ENCODE results near the gene LIX1L. TPM values are rescaled to one million over a fixed set of nuclear protein-coding genes. Genes with fewer than 3 reads are reported as not detected.

LIX1L gene
- polyA plus RNA-seq, 2 of the 4 experiments (the other 2 are of a cell fraction) = 10.5 to 35.8 TPM

GRCh38 chr1:145949219-145949618, 8.6 kb downstream of the LIX1L start:
- Histone ChIP-seq H3K9me3 (no peaks in the 10 kb centered on the region), H3K27ac (no peak overlapping the region), H3K4me2 (no peak overlapping the region), H3K4me1 (no peaks in the 10 kb centered on the region), H3K4me3 (no peak overlapping the region)
- no peak for DNase-seq (ENCODE audit: low read depth in 1 of 2, low spot score in 1 of 2)
- no peak for TF ChIP-seq RNF2 (IDR thresholded peaks at IDR 0.05; ENCODE audit: borderline replicate concordance, low read depth)
- no peak for TF ChIP-seq TFCP2L1 (CRISPR knock-in tag; IDR thresholded peaks at IDR 0.05)
- TF ChIP-seq HEYL (CRISPR knock-in tag; IDR thresholded peaks at IDR 0.05) = no peak
- TF ChIP-seq HDAC2 (IDR thresholded peaks at IDR 0.05) = no peak
- TF ChIP-seq, protein P1, sequence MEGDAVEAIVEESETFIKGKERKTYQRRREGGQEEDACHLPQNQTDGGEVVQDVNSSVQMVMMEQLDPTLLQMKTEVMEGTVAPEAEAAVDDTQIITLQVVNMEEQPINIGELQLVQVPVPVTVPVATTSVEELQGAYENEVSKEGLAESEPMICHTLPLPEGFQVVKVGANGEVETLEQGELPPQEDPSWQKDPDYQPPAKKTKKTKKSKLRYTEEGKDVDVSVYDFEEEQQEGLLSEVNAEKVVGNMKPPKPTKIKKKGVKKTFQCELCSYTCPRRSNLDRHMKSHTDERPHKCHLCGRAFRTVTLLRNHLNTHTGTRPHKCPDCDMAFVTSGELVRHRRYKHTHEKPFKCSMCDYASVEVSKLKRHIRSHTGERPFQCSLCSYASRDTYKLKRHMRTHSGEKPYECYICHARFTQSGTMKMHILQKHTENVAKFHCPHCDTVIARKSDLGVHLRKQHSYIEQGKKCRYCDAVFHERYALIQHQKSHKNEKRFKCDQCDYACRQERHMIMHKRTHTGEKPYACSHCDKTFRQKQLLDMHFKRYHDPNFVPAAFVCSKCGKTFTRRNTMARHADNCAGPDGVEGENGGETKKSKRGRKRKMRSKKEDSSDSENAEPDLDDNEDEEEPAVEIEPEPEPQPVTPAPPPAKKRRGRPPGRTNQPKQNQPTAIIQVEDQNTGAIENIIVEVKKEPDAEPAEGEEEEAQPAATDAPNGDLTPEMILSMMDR (IDR thresholded peaks at IDR 0.05) = no peak
- no peak for TF ChIP-seq NPAS2 (CRISPR knock-in tag; IDR thresholded peaks at IDR 0.05; ENCODE audit: borderline replicate concordance)
- TF ChIP-seq FOXS1 (CRISPR knock-in tag; IDR thresholded peaks at IDR 0.05) = no peak
- TF ChIP-seq PHF8 (IDR thresholded peaks at IDR 0.05; ENCODE audit: borderline replicate concordance, low read depth) = no peak
- no peak for TF ChIP-seq BHLHE40 (IDR thresholded peaks at IDR 0.05; ENCODE audit: low read depth, low read length)
- no peak for TF ChIP-seq ESRRA (IDR thresholded peaks at IDR 0.05; ENCODE audit: borderline replicate concordance, low read length)
- no peak for TF ChIP-seq ZSCAN20 (CRISPR knock-in tag; IDR thresholded peaks at IDR 0.05)
- no peak for TF ChIP-seq CBX2 (IDR thresholded peaks at IDR 0.05; ENCODE audit: borderline replicate concordance, low read depth)
- no peak for TF ChIP-seq SMC3 (IDR thresholded peaks at IDR 0.05)
- no peak for ATAC-seq
- ChIA-PET CTCF (interaction anchor here (0.9 to 2.6 kb wide), 6 partner anchors 29 to 103 kb away, joined by 3 to 9 read pairs (median 4); no protein-coding TSS in a partner anchor), POLR2A (interaction anchor here (0.6 kb wide), 1 partner anchor 42 kb away, joined by 3 read pairs; no protein-coding TSS in a partner anchor)
- FAIRE-seq = no peak
- WGBS (ENCODE audit: missing lambda C conversion rate) = 93% methylated on average over 4 of the region's 4 CpGs

GRCh38 chr1:145947551-145947950, 10.3 kb downstream of the LIX1L start:
- FAIRE-seq (no peak), DNase-seq (ENCODE audit: low read depth in 1 of 2, low spot score in 1 of 2) (no peak), ATAC-seq (no peak)
- no peaks in the 10 kb centered on the region for H3K4me1 ChIP-seq
- H3K4me3 ChIP-seq = no peak overlapping the region
- TF ChIP-seq MYC (IDR thresholded peaks at IDR 0.05; ENCODE audit: borderline replicate concordance, low read length) = no peak
- TF ChIP-seq RAD21 (conservative IDR thresholded peaks at IDR 0.05 in 1 of 2, IDR thresholded peaks at IDR 0.05 in 1 of 2) = no peak
- no peak for TF ChIP-seq HOXB13 (CRISPR knock-in tag; IDR thresholded peaks at IDR 0.05; ENCODE audit: low read depth)
- TF ChIP-seq PHF8 (IDR thresholded peaks at IDR 0.05; ENCODE audit: borderline replicate concordance, low read depth) = no peak
- TF ChIP-seq JUNB (IDR thresholded peaks at IDR 0.05) = no peak
- no peak for TF ChIP-seq HOXB5 (CRISPR knock-in tag; IDR thresholded peaks at IDR 0.05)
- TF ChIP-seq ZSCAN20 (CRISPR knock-in tag; IDR thresholded peaks at IDR 0.05) = no peak
- no peak for TF ChIP-seq CBX2 (IDR thresholded peaks at IDR 0.05; ENCODE audit: borderline replicate concordance, low read depth)
- TF ChIP-seq EP300 (IDR thresholded peaks at IDR 0.05) = no peak
- TF ChIP-seq KDM5A (IDR thresholded peaks at IDR 0.05) = no peak
- no peak for TF ChIP-seq SMC3 (IDR thresholded peaks at IDR 0.05)
- TF ChIP-seq ZFP36 (IDR thresholded peaks at IDR 0.05; ENCODE audit: borderline replicate concordance, partially characterized antibody) = no peak
- no peak for TF ChIP-seq CEBPB (IDR thresholded peaks at IDR 0.05)
- no peak for TF ChIP-seq ATOH8 (CRISPR knock-in tag; IDR thresholded peaks at IDR 0.05; ENCODE audit: low read depth)
- CTCF ChIA-PET = interaction anchor here (1.0 to 1.2 kb wide), 2 partner anchors 17 to 103 kb away, joined by 4 to 5 read pairs; partner anchors contain the start of genes ANKRD34A, NUDT17 and POLR3GL
- POLR2A ChIA-PET = no interaction called here
- H3K27ac ChIP-seq = no peak overlapping the region
- 88% methylated on average over 4 of the region's 4 CpGs for WGBS (ENCODE audit: missing lambda C conversion rate)
- H3K9me3 ChIP-seq = no peaks in the 10 kb centered on the region
- H3K4me2 ChIP-seq = no peak overlapping the region

Data from A549 (cell line).